Stomach (tissue), 9 donors: Measurements from ENCODE around the gene HNRNPF. TPM values are rescaled to one million over a fixed set of nuclear protein-coding genes. Genes with fewer than 3 reads are reported as not detected.

ENCODE experiments used
- DNase-seq, 2 donors: peaks; one replicate each; pipeline versions ENCODE4 v3.0.0 to v3.0.0-alpha.2; 2013 to 2019
- H3K27ac ChIP-seq, 5 donors: fragments of 200-600 bp in 4 of 5; sonication (generic) in 4 of 5; one replicate each; pipeline ENCODE4 v1.5.1; 2013 to 2019; ENCODE audit warnings: mild to moderate bottlenecking in 1 of 5, moderate library complexity in 1 of 5
- H3K27me3 ChIP-seq, 3 donors: fragments of 200-600 bp; sonication (generic); one replicate each; pipeline ENCODE4 v1.5.1; 2017 to 2019; ENCODE audit warnings: mixed run types in 1 of 3
- H3K36me3 ChIP-seq, 4 donors: fragments of 200-600 bp; sonication (generic); 1 replicate in 3 of 4; 2 replicates in 1 of 4; pipeline ENCODE4 v1.5.1; 2016 to 2019
- H3K4me1 ChIP-seq, 4 donors: fragments of 200-600 bp; sonication (generic); one replicate each; pipeline ENCODE4 v1.5.1; 2016 to 2019
- H3K4me3 ChIP-seq, 4 donors: fragments of 200-600 bp; sonication (generic) in 3 of 4; one replicate each; pipeline ENCODE4 v1.5.1; 2016 to 2019; ENCODE audit warnings: mild to moderate bottlenecking in 1 of 4
- H3K9me3 ChIP-seq, 4 donors: fragments of 200-600 bp; sonication (generic); one replicate each; pipeline ENCODE4 v1.5.1; 2016 to 2019
- EP300 ChIP-seq: sonication (generic); formaldehyde crosslinking; IDR thresholded peaks from one replicate; pipeline ENCODE4 v1.6.1; 2017; ENCODE audit warnings: antibody characterized with exemption
- POLR2A ChIP-seq, 4 donors: fragments of 450-650 bp; IDR thresholded peaks; one replicate each; pipeline ENCODE4 v1.6.1; 2016; ENCODE audit warnings: antibody characterized with exemption in 4 of 4, control low read depth in 2 of 4, mild to moderate bottlenecking in 1 of 4, moderate library complexity in 1 of 4
- POLR2AphosphoS5 ChIP-seq, 3 donors: sonication (generic); formaldehyde crosslinking; IDR thresholded peaks; one replicate each; pipeline ENCODE4 v1.6.1; 2016; ENCODE audit warnings: antibody characterized with exemption in 3 of 3
- WGBS, 5 donors: extraction: QIAGEN DNeasy Blood & Tissue Kit in 3 of 5; methylation state at CpG; one replicate each; pipeline versions ENCODE4 v1.1.5 to v1.1.7; 2013 to 2018; 5-methylcytosine and 5-hydroxymethylcytosine counted together
- intact Hi-C: fragments of 100-400 bp; cut with DNase I; formaldehyde crosslinking; loops from one replicate; pipeline ENCODE4 v1.15.1; 2023; ENCODE audit warnings: low total_unique reads
- polyA plus RNA-seq, 3 donors: library from polyadenylated mRNA; stranded (reverse); fragments of 200-250 nt; gene quantifications; one replicate each; pipeline ENCODE4 v1.2.3, GENCODE V29; 2013
- small RNA-seq, 4 donors: library from RNA; depleted of rRNA; stranded (forward); fragments of <200 nt; gene quantifications; one replicate each; pipeline ENCODE3, GENCODE V24; 2016
- total RNA-seq, 5 donors: library from RNA; depleted of rRNA; stranded (reverse); fragments of >200 nt; gene quantifications; one replicate each; pipeline versions ENCODE4 v1.1.0 to v1.2.3, GENCODE V29; 2014 to 2016
- TF ChIP-seq, protein P1 (sequence below), 7 experiments: fragments of 450-650 bp in 4 of 7; fragments of 200-600 bp in 3 of 7; sonication (generic) in 3 of 7; IDR thresholded peaks; one replicate each; pipeline ENCODE4 v1.5.1; 2016 to 2019; ENCODE audit warnings: antibody characterized with exemption in 7 of 7, control low read depth in 2 of 7, mild to moderate bottlenecking in 1 of 7
- donor health status: healthy with polysubstance abuse.
- donor health status: Bipolar disorder and iron deficiency.
- donor health status: healthy.

Gene HNRNPF
- total and polyA plus RNA-seq, 8 donors = 36.2 to 169 (median 87.3) TPM

DNA sequence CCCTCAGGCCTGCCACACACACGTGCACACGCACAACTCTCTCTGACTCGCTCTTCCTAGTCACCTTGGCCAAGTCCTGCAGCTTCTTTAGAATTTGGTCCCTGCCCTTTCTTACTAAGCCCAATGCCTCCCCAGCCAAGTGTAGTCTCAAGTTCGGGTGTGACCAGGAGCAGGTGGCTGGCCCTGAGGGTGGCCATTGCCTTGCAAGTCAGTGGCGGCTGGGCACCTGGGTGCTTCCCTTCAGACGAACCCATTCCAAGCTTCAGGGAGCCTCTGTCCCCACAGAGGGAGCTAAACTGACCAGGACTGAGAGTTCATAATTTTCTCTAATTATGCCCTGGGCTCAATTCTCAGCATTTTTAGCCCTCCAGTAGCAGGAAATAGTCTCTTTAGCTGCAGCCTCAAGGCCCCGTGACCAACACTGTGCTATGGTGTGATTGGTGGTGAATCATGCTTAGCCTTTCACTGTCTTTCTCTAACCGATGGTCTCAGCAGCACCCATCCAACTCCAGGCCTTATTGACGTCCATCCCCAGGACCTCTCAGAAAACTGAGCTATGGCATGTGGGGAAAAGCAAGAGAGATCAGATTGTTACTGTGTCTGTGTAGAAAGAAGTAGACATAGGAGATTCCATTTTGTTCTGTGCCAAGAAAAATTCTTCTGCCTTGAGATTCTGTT, 72.2 kb downstream of the HNRNPF start:
- H3K9me3 ChIP-seq = no peaks in the 10 kb centered on the region
- TF ChIP-seq POLR2A (IDR thresholded peaks at IDR 0.05) (no peak), EP300 (no peak), POLR2AphosphoS5 (IDR thresholded peaks at IDR 0.05) (no peak)
- TF ChIP-seq, protein P1, sequence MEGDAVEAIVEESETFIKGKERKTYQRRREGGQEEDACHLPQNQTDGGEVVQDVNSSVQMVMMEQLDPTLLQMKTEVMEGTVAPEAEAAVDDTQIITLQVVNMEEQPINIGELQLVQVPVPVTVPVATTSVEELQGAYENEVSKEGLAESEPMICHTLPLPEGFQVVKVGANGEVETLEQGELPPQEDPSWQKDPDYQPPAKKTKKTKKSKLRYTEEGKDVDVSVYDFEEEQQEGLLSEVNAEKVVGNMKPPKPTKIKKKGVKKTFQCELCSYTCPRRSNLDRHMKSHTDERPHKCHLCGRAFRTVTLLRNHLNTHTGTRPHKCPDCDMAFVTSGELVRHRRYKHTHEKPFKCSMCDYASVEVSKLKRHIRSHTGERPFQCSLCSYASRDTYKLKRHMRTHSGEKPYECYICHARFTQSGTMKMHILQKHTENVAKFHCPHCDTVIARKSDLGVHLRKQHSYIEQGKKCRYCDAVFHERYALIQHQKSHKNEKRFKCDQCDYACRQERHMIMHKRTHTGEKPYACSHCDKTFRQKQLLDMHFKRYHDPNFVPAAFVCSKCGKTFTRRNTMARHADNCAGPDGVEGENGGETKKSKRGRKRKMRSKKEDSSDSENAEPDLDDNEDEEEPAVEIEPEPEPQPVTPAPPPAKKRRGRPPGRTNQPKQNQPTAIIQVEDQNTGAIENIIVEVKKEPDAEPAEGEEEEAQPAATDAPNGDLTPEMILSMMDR (IDR thresholded peaks at IDR 0.05) = no peak
- no peak for DNase-seq
- H3K4me1 ChIP-seq = no peaks in the 10 kb centered on the region
- WGBS, 5 donors = 75 to 81% (median 78%) methylated on average over 9 of the region's 9 CpGs
- no peaks in the 10 kb centered on the region for H3K36me3 ChIP-seq
- no peak overlapping the region for H3K4me3 ChIP-seq
- H3K27ac ChIP-seq = no peak overlapping the region
- intact Hi-C loops = no loop called here
- H3K27me3 ChIP-seq = peaks cover 0 to 26% (median 4%) of the 10 kb centered on the region in 3 donors

DNA sequence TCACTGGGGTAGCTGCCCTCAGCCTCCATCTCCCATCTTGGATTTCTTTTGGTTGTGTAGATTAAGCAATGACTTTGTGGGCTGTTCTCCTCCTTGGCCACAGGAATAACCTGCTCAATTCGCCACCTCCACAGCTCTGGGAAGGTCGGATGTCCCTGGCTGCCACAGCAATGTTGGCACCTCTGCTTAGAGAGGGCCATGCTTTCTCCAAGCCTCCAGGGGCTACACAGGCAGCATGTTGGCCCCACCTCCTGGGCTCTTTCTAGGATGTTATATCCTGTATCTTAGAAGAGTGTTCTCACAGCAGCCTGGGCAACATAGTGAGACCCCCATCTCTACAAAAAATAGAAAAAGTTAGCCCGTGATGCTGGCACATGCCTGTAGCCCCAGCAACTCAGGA, 72.9 kb downstream of the HNRNPF start:
- no peak for DNase-seq
- Histone ChIP-seq H3K36me3 (no peaks in the 10 kb centered on the region), H3K27me3 (peaks cover 0 to 26% (median 4%) of the 10 kb centered on the region in 3 donors), H3K27ac (no peak overlapping the region), H3K4me3 (no peak overlapping the region), H3K9me3 (no peaks in the 10 kb centered on the region), H3K4me1 (no peaks in the 10 kb centered on the region)
- no peak for TF ChIP-seq POLR2AphosphoS5 (IDR thresholded peaks at IDR 0.05)
- TF ChIP-seq POLR2A (IDR thresholded peaks at IDR 0.05) = no peak
- 89 to 92% (median 90%) methylated on average over 3 of the region's 3 CpGs for WGBS, 5 donors
- intact Hi-C loops = no loop called here

Small RNA genes lying within 50 kb of the gene (small RNA-seq; reads per million reads assigned to genes)
- gene RNU6ATAC11P (0 reads per million in 4 donors), gene RNU7-193P (0 reads per million in 4 donors), gene SNORD3J (0 reads per million in 4 donors)

Other genes with a start within 250 kb of the HNRNPF start
- 1 to 10 TPM in 1 of 5 donors, under 1 TPM in 2, not detected in 2; 0.55 to 2.9 (median 0.87) TPM for gene RASGEF1A, start 142.1 kb downstream of the HNRNPF start, total RNA-seq
- under 1 TPM; 0.46 to 0.70 (median 0.68) TPM for gene RASGEF1A, start 142.1 kb downstream of the HNRNPF start, polyA plus RNA-seq
- not detected for gene FXYD4, start 37.5 kb downstream of the HNRNPF start, total RNA-seq
- 1 to 10 TPM; 2.8 to 7.3 (median 6.0) TPM for gene FXYD4, start 37.5 kb downstream of the HNRNPF start, polyA plus RNA-seq
- 10 to 100 TPM in 1 of 5 donors, 1 to 10 TPM in 3, under 1 TPM in 1; 0.45 to 11.0 (median 4.8) TPM for gene ZNF487, start 27.9 kb upstream of the HNRNPF start, total RNA-seq
- gene ZNF487, start 27.9 kb upstream of the HNRNPF start, polyA plus RNA-seq = 1 to 10 TPM; 3.7 to 8.4 (median 4.3) TPM
- gene ZNF239, start 165.4 kb upstream of the HNRNPF start, total RNA-seq = 10 to 100 TPM in 1 of 5 donors, 1 to 10 TPM in 2, not detected in 2; 4.0 to 37.5 (median 5.2) TPM
- gene ZNF239, start 165.4 kb upstream of the HNRNPF start, polyA plus RNA-seq = 1 to 10 TPM; 1.4 to 1.9 (median 1.6) TPM
- 10 to 100 TPM in 1 of 5 donors, 1 to 10 TPM in 3, not detected in 1; 1.8 to 12.1 (median 5.0) TPM for gene ZNF485, start 197.3 kb upstream of the HNRNPF start, total RNA-seq
- 1 to 10 TPM; 1.8 to 2.6 (median 1.9) TPM for gene ZNF485, start 197.3 kb upstream of the HNRNPF start, polyA plus RNA-seq
- gene ZNF32, start 239.7 kb upstream of the HNRNPF start, total RNA-seq = 10 to 100 TPM in 4 of 5 donors, 1 to 10 TPM in 1; 8.7 to 75.9 (median 34.5) TPM
- gene ZNF32, start 239.7 kb upstream of the HNRNPF start, polyA plus RNA-seq = 10 to 100 TPM; 52.9 to 60.0 (median 56.8) TPM